Tibial nerve (tissue), 4 donors: Measurements from ENCODE around the gene JPT2.

Source experiments
- CTCF ChIP-seq, 5 experiments: fragments of 200-600 bp in 3 of 5; fragments of 450-650 bp in 2 of 5; sonication (generic) in 3 of 5; IDR thresholded peaks; one replicate each; pipeline ENCODE4 v1.5.1; 2016 to 2019; ENCODE audit warnings: antibody characterized with exemption in 5 of 5, mild to moderate bottlenecking in 3 of 5, moderate library complexity in 2 of 5
- EP300 ChIP-seq, 2 donors: sonication (generic); formaldehyde crosslinking; IDR thresholded peaks; one replicate each; pipeline ENCODE4 v1.6.1; 2017; ENCODE audit warnings: antibody characterized with exemption in 2 of 2, mild to moderate bottlenecking in 1 of 2
- POLR2A ChIP-seq, 2 donors: fragments of 450-650 bp; IDR thresholded peaks; one replicate each; pipeline ENCODE4 v1.6.1; 2017; ENCODE audit warnings: antibody characterized with exemption in 2 of 2, mild to moderate bottlenecking in 2 of 2, moderate library complexity in 2 of 2

- TF ChIP-seq CTCF (IDR thresholded peaks at IDR 0.05), result no peak
- no peak for TF ChIP-seq EP300 (IDR thresholded peaks at IDR 0.05)
- no peak for TF ChIP-seq POLR2A (IDR thresholded peaks at IDR 0.05)
Observed at GRCh38 chr16:1650131-1650530, 27.9 kb upstream of the JPT2 start.
